HEK293T (cell line): ENCODE data around the gene BIRC6.

Experiments
- CTCF ChIA-PET: fragments of 350-600 bp; formaldehyde crosslinking; extraction: SDS; loops from one replicate; lab custom pipeline; 2021; ENCODE audit warnings: antibody characterized with exemption, inconsistent platforms; lab: Yijun Ruan, JAX
- POLR2A ChIA-PET: fragments of 350-600 bp; formaldehyde crosslinking; extraction: SDS; loops from one replicate; lab custom pipeline; 2020; ENCODE audit warnings: antibody characterized with exemption, inconsistent platforms; lab: Yijun Ruan, JAX
- DNase-seq: peaks from one replicate; pipeline ENCODE4 v3.0.0; 2012; ENCODE audit warnings: mixed read lengths; ENCODE audit errors: extremely low spot score
- ARNT ChIP-seq: fragments of 450-650 bp; IDR thresholded peaks from 2 replicates; pipeline ENCODE4 v1.6.1; 2017; ENCODE audit warnings: mild to moderate bottlenecking
- BHLHE40 ChIP-seq: fragments of 450-650 bp; IDR thresholded peaks from 2 replicates; pipeline ENCODE4 v1.6.1; 2016; ENCODE audit warnings: mild to moderate bottlenecking, moderate library complexity, borderline replicate concordance
- CTBP1 ChIP-seq: fragments of 450-650 bp; IDR thresholded peaks from 2 replicates; pipeline ENCODE4 v1.6.1; 2016; ENCODE audit warnings: borderline replicate concordance
- ELF4 ChIP-seq: fragments of 450-650 bp; IDR thresholded peaks from 2 replicates; pipeline ENCODE4 v1.6.1; 2017; ENCODE audit warnings: antibody characterized with exemption
- FOXA1 ChIP-seq: fragments of 450-650 bp; IDR thresholded peaks from 2 replicates; pipeline ENCODE4 v1.6.1; 2016; ENCODE audit warnings: mild to moderate bottlenecking
- FOXK2 ChIP-seq: fragments of 450-650 bp; IDR thresholded peaks from 2 replicates; pipeline ENCODE4 v1.6.1; 2016; ENCODE audit warnings: mild to moderate bottlenecking
- FOXM1 ChIP-seq: fragments of 450-650 bp; IDR thresholded peaks from 2 replicates; pipeline ENCODE4 v1.6.1; 2017; ENCODE audit warnings: mild to moderate bottlenecking, borderline replicate concordance
- HDGF ChIP-seq: fragments of 450-650 bp; IDR thresholded peaks from 2 replicates; pipeline ENCODE4 v1.6.1; 2017; ENCODE audit warnings: antibody characterized with exemption, borderline replicate concordance
- L3MBTL2 ChIP-seq: fragments of 450-650 bp; conservative IDR thresholded peaks from 2 replicates; pipeline ENCODE4 v1.6.1; 2016; ENCODE audit warnings: mild to moderate bottlenecking
- LEF1 ChIP-seq: fragments of 450-650 bp; IDR thresholded peaks from 2 replicates; pipeline ENCODE4 v1.6.1; 2017; ENCODE audit warnings: mild to moderate bottlenecking, borderline replicate concordance
- NFRKB ChIP-seq: fragments of 450-650 bp; IDR thresholded peaks from 2 replicates; pipeline ENCODE4 v1.6.1; 2016; ENCODE audit warnings: mild to moderate bottlenecking, moderate library complexity
- PKNOX1 ChIP-seq: fragments of 450-650 bp; IDR thresholded peaks from 2 replicates; pipeline ENCODE4 v1.6.1; 2016
- SP1 ChIP-seq: fragments of 450-650 bp; IDR thresholded peaks from 2 replicates; pipeline ENCODE4 v1.6.1; 2017
- SUZ12 ChIP-seq: fragments of 450-650 bp; IDR thresholded peaks from 2 replicates; pipeline ENCODE4 v1.6.1; 2016; ENCODE audit warnings: mild to moderate bottlenecking
- TARDBP ChIP-seq: fragments of 450-650 bp; IDR thresholded peaks from 2 replicates; pipeline ENCODE4 v1.6.1; 2016
- ZNF384 ChIP-seq: fragments of 450-650 bp; IDR thresholded peaks from 2 replicates; pipeline ENCODE4 v1.6.1; 2016

Gene BIRC6

GRCh38 chr2:32641180-32641579 lies 284.4 kb downstream of the BIRC6 start:
- ChIA-PET CTCF (no interaction called here), POLR2A (no interaction called here)
- no peak for TF ChIP-seq NFRKB
- no peak for TF ChIP-seq TARDBP
- TF ChIP-seq FOXA1, result no peak
- TF ChIP-seq FOXM1, result no peak
- no peak for DNase-seq

GRCh38 chr2:32647180-32647651 lies 290.4 kb downstream of the BIRC6 start:
- ChIA-PET POLR2A (interaction anchor here (1.6 kb wide), 1 partner anchor 19 kb away, joined by 5 read pairs; the partner anchor contains the start of gene TTC27), CTCF (no interaction called here)
- TF ChIP-seq ZNF384 (no peak), CTBP1 (no peak)
- no peak for DNase-seq

GRCh38 chr2:32652555-32653209 lies 295.9 kb downstream of the BIRC6 start:
- TF ChIP-seq NFRKB, result no peak
- TF ChIP-seq BHLHE40, result no peak
- TF ChIP-seq TARDBP, result no peak
- no peak for TF ChIP-seq FOXK2
- TF ChIP-seq ELF4, result no peak
- no peak for TF ChIP-seq LEF1
- no peak for TF ChIP-seq CTBP1
- TF ChIP-seq SP1, result no peak
- no peak for TF ChIP-seq ZNF384
- no peak for TF ChIP-seq FOXM1
- no peak for TF ChIP-seq SUZ12
- no peak for TF ChIP-seq ARNT
- TF ChIP-seq L3MBTL2, result no peak
- no peak for TF ChIP-seq FOXA1
- TF ChIP-seq HDGF, result no peak
- ChIA-PET POLR2A (no interaction called here), CTCF (no interaction called here)
- no peak for DNase-seq

- DNase-seq, result no peak
- no peak for TF ChIP-seq FOXK2
- no peak for TF ChIP-seq SP1
- no peak for TF ChIP-seq NFRKB
- TF ChIP-seq HDGF, result no peak
- no peak for TF ChIP-seq SUZ12
- TF ChIP-seq PKNOX1, result no peak
- TF ChIP-seq BHLHE40, result no peak
- no peak for TF ChIP-seq L3MBTL2
- TF ChIP-seq CTBP1, result no peak
- no peak for TF ChIP-seq FOXA1
- TF ChIP-seq FOXM1, result no peak
- no peak for TF ChIP-seq ARNT
- POLR2A ChIA-PET, result no interaction called here
- CTCF ChIA-PET, result no interaction called here
These were observed 299.2 kb downstream of the BIRC6 start for GRCh38 chr2:32656069-32656468.

GRCh38 chr2:32663864-32664263 lies 307.0 kb downstream of the BIRC6 start:
- CTCF ChIA-PET, result no interaction called here
- TF ChIP-seq HDGF (no peak), FOXA1 (no peak), BHLHE40 (no peak), FOXK2 (no peak), LEF1 (no peak), NFRKB (no peak), SP1 (no peak), SUZ12 (no peak), TARDBP (no peak), L3MBTL2 (no peak)
- POLR2A ChIA-PET, result no interaction called here
- DNase-seq, result no peak

- ChIA-PET CTCF (no interaction called here), POLR2A (no interaction called here)
- TF ChIP-seq HDGF (no peak), TARDBP (no peak), ARNT (no peak), LEF1 (no peak), CTBP1 (no peak), PKNOX1 (no peak), NFRKB (no peak), FOXM1 (no peak)
- no peak for DNase-seq
These were observed 309.9 kb downstream of the BIRC6 start for GRCh38 chr2:32666704-32667103.

GRCh38 chr2:32668254-32668653 lies 311.4 kb downstream of the BIRC6 start:
- no peak for DNase-seq
- ChIA-PET POLR2A (no interaction called here), CTCF (no interaction called here)
- no peak for TF ChIP-seq PKNOX1
- TF ChIP-seq ZNF384, result no peak
- no peak for TF ChIP-seq SUZ12
- TF ChIP-seq L3MBTL2, result no peak
- no peak for TF ChIP-seq SP1
- TF ChIP-seq HDGF, result no peak
- no peak for TF ChIP-seq ARNT
- TF ChIP-seq NFRKB, result no peak
- TF ChIP-seq TARDBP, result no peak
- no peak for TF ChIP-seq BHLHE40
